G401.6 (cell line): Measurements from ENCODE around the gene EMD.

Experiments
- FAIRE-seq: peaks from 2 replicates; lab custom pipeline; 2012; peaks lifted over from hg19 to GRCh38; lab: Jason Lieb, UNC

The EMD gene

GRCh38 chrX:154355094-154355775, 23.9 kb upstream of the EMD start:
- no peak for FAIRE-seq

- no peak for FAIRE-seq
Measured at GRCh38 chrX:154355776-154356140, 23.3 kb upstream of the EMD start.

GRCh38 chrX:154356596-154356995, 22.5 kb upstream of the EMD start:
- no peak for FAIRE-seq

GRCh38 chrX:154357205-154357604, 21.9 kb upstream of the EMD start:
- FAIRE-seq, result no peak

GRCh38 chrX:154358011-154358410, 21.1 kb upstream of the EMD start:
- no peak for FAIRE-seq

GRCh38 chrX:154358829-154359228, 20.3 kb upstream of the EMD start:
- no peak for FAIRE-seq

GRCh38 chrX:154359362-154360154, 19.5 kb upstream of the EMD start:
- FAIRE-seq, result no peak

GRCh38 chrX:154360155-154360713, 18.9 kb upstream of the EMD start:
- no peak for FAIRE-seq

- FAIRE-seq, result no peak
Measured at GRCh38 chrX:154362085-154362742, 16.9 kb upstream of the EMD start.

- FAIRE-seq, result no peak
Measured at GRCh38 chrX:154363706-154364439, 15.2 kb upstream of the EMD start.

GRCh38 chrX:154365052-154365600, 14.0 kb upstream of the EMD start:
- FAIRE-seq, result no peak

GRCh38 chrX:154365997-154366665, 13.0 kb upstream of the EMD start:
- FAIRE-seq, result no peak

- no peak for FAIRE-seq
Measured at GRCh38 chrX:154366666-154367055, 12.4 kb upstream of the EMD start.

- FAIRE-seq, result no peak
Measured at GRCh38 chrX:154367474-154368308, 11.4 kb upstream of the EMD start.

- peak; percentile 25 for FAIRE-seq
Measured at GRCh38 chrX:154368630-154369448, 10.3 kb upstream of the EMD start.

GRCh38 chrX:154369449-154370299, 9.4 kb upstream of the EMD start:
- peak; percentile 85 for FAIRE-seq

- no peak for FAIRE-seq
Measured at GRCh38 chrX:154370300-154371016, 8.6 kb upstream of the EMD start.
